ENCODE measurements around the gene PPP1R9B. TPM values are rescaled to one million over a fixed set of nuclear protein-coding genes. Genes with fewer than 3 reads are reported as not detected.

Gene PPP1R9B
- polyA plus RNA-seq, 1 donor (not counting 4 experiments of a cell fraction or from before 2014, with no cell fraction given) = 16.1 TPM

- H2AFZ ChIP-seq (ENCODE audit: control insufficient read depth, low read length) = no peak overlapping the region
- no peaks in the 10 kb centered on the region for H3K9me1 ChIP-seq (ENCODE audit: control insufficient read depth, extremely low read depth, insufficient read depth, low read length)
- H3K79me2 ChIP-seq (ENCODE audit: control insufficient read depth, insufficient read depth, low read length) = no peaks in the 10 kb centered on the region
- no peak overlapping the region for H3K4me3 ChIP-seq (ENCODE audit: control insufficient read depth in 2 of 3, extremely low read depth in 1 of 3, insufficient read depth in 2 of 3, low read depth in 1 of 3, low read length in 3 of 3)
- no peaks in the 10 kb centered on the region for H3K27me3 ChIP-seq (ENCODE audit: control insufficient read depth, extremely low read depth, insufficient read depth, low read length)
- H3K4me2 ChIP-seq (ENCODE audit: control insufficient read depth, extremely low read depth, insufficient read depth, low read depth, low read length) = no peak overlapping the region
- TF ChIP-seq CTCF (optimal IDR thresholded peaks at IDR 0.05 in 1 of 3, IDR thresholded peaks at IDR 0.05 in 1 of 3, conservative IDR thresholded peaks at IDR 0.05 in 1 of 3; ENCODE audit: extremely low read depth in 1 of 3, insufficient read depth in 2 of 3, low read length in 3 of 3) (no peak), EZH2 (IDR thresholded peaks at IDR 0.05; ENCODE audit: low read length) (no peak)
- peaks cover 0 to 2% of the 10 kb centered on the region in 2 experiments for H3K36me3 ChIP-seq (ENCODE audit: control insufficient read depth in 2 of 2, extremely low read depth in 1 of 2, insufficient read depth in 2 of 2, low read length in 2 of 2)
- no peak for DNase-seq (ENCODE audit: low read depth, low spot score)
- no peaks in the 10 kb centered on the region for H4K20me1 ChIP-seq (ENCODE audit: control insufficient read depth, extremely low read depth, insufficient read depth, low read length)
- peaks cover 39% of the 10 kb centered on the region for H3K4me1 ChIP-seq (ENCODE audit: control insufficient read depth, extremely low read depth, insufficient read depth, low read length)
- H3K27ac ChIP-seq (ENCODE audit: control insufficient read depth, insufficient read depth, low read length) = no peak overlapping the region
- dilution Hi-C loops (cut with MboI; ENCODE audit: extremely low pct_ligation_motif_present, low sequenced_read_pairs) = no loop called here
- no peak for FAIRE-seq
- no peaks in the 10 kb centered on the region for H3K9me3 ChIP-seq (ENCODE audit: control insufficient read depth, low read depth, low read length)
- no peak overlapping the region for H3K9ac ChIP-seq (ENCODE audit: control insufficient read depth, extremely low read depth, insufficient read depth, low read length)
Measured at GRCh38 chr17:50103941-50104340, 46.5 kb downstream of the PPP1R9B start.

- Histone ChIP-seq H3K79me2 (ENCODE audit: control insufficient read depth, insufficient read depth, low read length) (no peaks in the 10 kb centered on the region), H3K9me1 (ENCODE audit: control insufficient read depth, extremely low read depth, insufficient read depth, low read length) (no peaks in the 10 kb centered on the region), H3K4me3 (ENCODE audit: control insufficient read depth in 2 of 3, extremely low read depth in 1 of 3, insufficient read depth in 2 of 3, low read depth in 1 of 3, low read length in 3 of 3) (no peak overlapping the region), H3K4me1 (ENCODE audit: control insufficient read depth, extremely low read depth, insufficient read depth, low read length) (peaks cover 34% of the 10 kb centered on the region), H3K9me3 (ENCODE audit: control insufficient read depth, low read depth, low read length) (no peaks in the 10 kb centered on the region), H3K4me2 (ENCODE audit: control insufficient read depth, extremely low read depth, insufficient read depth, low read depth, low read length) (no peak overlapping the region), H3K9ac (ENCODE audit: control insufficient read depth, extremely low read depth, insufficient read depth, low read length) (no peak overlapping the region), H3K27me3 (ENCODE audit: control insufficient read depth, extremely low read depth, insufficient read depth, low read length) (no peaks in the 10 kb centered on the region), H3K36me3 (ENCODE audit: control insufficient read depth in 2 of 2, extremely low read depth in 1 of 2, insufficient read depth in 2 of 2, low read length in 2 of 2) (peaks cover 0 to 2% of the 10 kb centered on the region in 2 experiments), H2AFZ (ENCODE audit: control insufficient read depth, low read length) (no peak overlapping the region), H4K20me1 (ENCODE audit: control insufficient read depth, extremely low read depth, insufficient read depth, low read length) (no peaks in the 10 kb centered on the region), H3K27ac (ENCODE audit: control insufficient read depth, insufficient read depth, low read length) (no peak overlapping the region)
- DNase-seq (ENCODE audit: low read depth, low spot score) (no peak), FAIRE-seq (no peak)
- dilution Hi-C loops (cut with MboI; ENCODE audit: extremely low pct_ligation_motif_present, low sequenced_read_pairs) = no loop called here
- TF ChIP-seq CTCF (optimal IDR thresholded peaks at IDR 0.05 in 1 of 3, IDR thresholded peaks at IDR 0.05 in 1 of 3, conservative IDR thresholded peaks at IDR 0.05 in 1 of 3; ENCODE audit: extremely low read depth in 1 of 3, insufficient read depth in 2 of 3, low read length in 3 of 3) (no peak), EZH2 (IDR thresholded peaks at IDR 0.05; ENCODE audit: low read length) (no peak)
Measured at GRCh38 chr17:50103252-50103651, 47.2 kb downstream of the PPP1R9B start.
